Hypothalamus (tissue), 51 donors: ENCODE data around the gene MTX1.

Source experiments
- DNase-seq, 51 donors: peaks; one replicate each; lab custom pipeline; 2025; lab: John Stamatoyannopoulos, UW

The MTX1 gene

DNA sequence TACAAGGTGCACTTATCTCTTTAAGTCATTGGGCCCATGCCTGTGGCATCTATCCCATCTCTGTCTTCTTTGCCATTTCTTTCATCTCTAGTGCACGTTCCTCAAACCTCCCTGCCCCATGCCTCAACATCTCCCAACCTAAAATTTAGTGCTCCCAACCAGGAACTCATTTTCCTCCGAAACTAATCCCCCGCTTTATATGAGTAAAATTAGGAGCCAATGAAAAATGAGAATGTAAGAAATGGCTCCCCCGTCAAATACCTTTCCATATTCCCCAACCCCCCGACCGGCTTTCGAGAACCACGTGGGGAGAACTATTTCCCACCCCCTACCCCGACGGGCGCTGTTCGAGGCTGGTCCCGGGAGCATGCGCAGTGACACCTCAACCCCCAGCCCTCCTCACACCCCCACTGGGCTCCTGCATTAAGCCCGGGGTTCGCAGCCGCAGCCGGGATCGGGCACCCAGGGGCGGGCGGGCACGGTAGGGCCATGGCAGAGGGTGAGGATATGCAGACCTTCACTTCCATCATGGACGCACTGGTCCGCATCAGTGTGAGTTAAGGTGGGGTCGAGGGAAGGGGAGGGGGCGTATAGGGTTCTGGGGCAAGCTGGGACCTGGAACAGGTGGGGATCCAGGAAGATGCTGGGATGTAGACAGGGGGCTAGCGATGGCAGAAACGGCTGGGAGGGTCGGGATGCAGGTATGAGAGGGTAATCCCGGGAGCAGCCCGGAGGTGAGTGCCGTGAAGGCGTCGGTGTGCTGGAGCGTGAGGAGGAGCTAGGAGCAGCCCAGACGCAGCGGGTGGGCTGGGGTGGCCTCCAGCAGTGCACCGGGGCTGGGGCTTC, 34.8 kb upstream of the MTX1 start, which contains the start of gene TRIM46:
Gene TRIM46 (plus strand): TSS at position 372 of the 846 bp plus-strand sequence. CDS start 118 bp downstream, at position 490.
- DNase-seq, result peak in 34 of 51 donors; percentile 18 to 89 (median 49)

DNA sequence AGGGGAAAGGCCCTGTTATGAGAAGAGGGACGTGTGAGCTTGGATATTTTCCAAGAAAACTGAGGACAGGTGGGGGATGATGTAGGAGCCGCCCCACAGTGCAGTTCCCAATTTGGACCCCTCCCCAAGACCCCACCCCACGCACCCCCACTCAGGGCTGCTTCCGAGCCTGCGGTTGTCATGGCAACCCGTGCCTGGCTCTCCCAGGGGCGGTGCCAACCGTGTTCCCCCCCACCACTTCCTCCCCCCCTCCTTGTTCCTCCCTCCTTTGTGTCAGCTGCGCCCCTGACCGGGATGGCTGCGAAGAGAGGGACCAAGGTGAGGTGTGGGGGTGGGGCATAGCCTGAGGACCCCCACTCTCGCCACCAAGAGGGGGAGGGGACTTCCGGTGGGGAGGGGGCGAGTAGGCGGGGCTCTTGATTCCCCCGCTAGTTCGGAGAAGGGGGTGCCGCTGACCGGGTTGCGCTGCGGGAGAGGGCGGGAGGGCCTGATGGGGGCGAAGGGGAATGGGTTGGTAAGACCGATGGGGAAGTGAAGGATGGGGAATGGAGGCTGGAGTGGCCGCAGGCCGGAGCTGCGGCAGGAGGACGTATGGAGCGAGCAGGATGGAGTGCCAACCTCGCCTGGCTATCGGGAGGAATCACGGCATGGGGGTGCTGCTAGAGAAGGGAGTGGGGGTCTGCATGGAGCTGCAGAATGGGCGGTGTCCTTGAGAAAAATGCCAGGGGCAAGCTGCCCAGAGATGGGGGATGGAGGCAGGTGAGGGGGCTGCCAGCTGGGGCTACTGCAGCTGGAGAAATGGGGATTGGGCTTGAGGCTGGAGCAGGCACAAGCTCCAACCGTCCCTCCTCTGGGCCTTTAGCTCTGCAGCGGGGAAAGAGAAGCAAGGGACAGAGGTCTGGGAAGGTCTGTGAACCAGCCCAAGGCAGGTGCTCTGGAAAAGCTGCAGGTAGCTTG, 33.9 kb upstream of the MTX1 start:
- peak in 19 of 51 donors; percentile 26 to 77 (median 51) for DNase-seq

- no peak for DNase-seq
These were observed 33.1 kb upstream of the MTX1 start for GRCh38 chr1:155175281-155175926.

DNA sequence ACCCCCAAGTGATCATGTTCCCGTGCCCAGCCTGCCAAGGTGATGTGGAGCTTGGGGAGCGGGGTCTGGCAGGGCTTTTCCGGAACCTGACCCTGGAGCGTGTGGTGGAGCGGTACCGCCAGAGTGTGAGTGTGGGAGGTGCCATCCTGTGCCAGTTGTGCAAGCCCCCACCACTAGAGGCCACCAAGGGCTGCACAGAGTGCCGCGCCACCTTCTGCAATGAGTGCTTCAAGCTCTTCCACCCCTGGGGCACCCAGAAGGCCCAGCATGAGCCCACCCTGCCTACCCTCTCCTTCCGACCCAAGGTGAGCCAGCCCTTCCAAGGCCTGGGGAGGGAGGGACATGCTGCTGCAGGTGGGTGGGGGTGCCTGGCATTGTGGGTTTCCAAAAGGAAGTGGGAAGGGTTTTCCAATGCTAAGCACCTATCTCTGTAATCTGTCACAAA, 32.5 kb upstream of the MTX1 start:
- peak in 2 of 51 donors; percentile 14 to 25 for DNase-seq

- DNase-seq, result peak in 45 of 51 donors; percentile 25 to 88 (median 68)
These were observed 31.9 kb upstream of the MTX1 start for GRCh38 chr1:155176544-155177071.

GRCh38 chr1:155177192-155177917, 31.1 kb upstream of the MTX1 start:
- DNase-seq, result no peak

DNA sequence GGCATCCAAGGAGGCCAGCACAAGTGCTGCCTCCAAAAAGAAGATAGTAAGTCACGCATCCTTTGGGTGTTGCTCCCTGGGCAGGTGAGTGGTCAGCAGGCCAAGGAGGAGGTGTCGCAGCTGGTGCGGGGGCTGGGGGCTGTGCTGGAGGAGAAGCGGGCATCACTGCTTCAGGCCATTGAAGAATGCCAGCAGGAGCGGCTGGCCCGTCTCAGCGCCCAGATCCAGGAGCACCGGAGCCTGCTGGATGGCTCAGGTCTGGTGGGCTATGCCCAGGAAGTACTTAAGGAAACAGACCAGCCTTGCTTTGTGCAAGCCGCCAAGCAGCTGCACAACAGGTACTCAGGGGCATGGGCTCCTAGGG, 30.6 kb upstream of the MTX1 start:
- DNase-seq, result no peak

GRCh38 chr1:155178441-155179111, 29.9 kb upstream of the MTX1 start:
- no peak for DNase-seq

GRCh38 chr1:155179112-155180031, 29.1 kb upstream of the MTX1 start:
- no peak for DNase-seq

DNA sequence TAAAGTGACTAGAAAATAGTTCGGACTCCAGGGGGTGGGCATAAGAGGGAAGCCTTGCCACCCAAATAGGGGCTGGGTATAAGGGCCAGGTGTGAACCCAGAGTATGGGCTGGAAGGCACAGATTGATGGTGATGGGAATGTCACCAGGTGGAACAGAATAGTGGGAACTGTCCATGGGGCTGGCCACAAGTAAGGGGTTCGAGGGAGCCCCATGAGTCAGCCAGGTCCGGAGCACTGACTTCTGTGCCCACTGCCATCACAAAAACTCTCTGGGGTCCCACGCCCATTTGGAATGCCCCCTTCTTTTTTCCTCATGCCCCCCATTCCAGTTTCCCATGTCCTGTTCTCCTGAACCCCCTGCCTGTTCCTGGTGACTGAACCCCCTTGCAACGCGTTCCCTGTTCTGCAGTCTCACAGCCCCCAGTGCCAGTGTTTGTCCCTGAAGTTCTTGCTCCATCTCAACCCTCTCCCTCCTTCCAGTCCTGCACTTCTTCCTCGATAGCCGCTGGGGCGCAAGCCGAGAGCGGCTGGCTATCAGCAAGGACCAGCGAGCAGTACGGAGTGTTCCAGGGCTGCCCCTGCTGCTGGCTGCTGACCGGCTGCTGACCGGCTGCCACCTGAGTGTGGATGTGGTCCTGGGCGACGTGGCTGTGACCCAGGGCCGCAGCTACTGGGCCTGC, 27.0 kb upstream of the MTX1 start:
- no peak for DNase-seq

DNA sequence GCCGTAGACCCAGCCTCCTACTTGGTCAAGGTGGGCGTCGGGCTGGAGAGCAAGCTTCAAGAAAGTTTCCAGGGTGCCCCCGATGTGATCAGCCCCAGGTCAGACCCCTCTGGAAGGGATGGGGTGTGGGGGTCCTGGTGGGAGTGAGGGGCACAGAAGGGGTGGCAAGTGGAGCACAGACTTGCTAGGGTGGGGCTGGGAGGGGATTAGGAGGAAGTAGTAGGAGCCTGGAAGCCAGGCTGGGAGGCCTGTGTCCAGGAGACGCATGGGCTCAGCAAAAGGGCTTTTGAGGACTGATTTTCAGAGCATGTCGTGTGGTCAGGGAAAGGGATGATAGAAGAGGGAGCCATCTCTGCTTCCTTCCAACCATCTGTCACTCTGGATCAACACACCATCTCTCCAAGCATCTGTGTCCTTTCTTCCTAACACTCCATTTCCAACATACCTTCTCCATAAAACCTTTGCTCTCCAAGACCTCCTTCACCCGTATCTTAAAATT, 26.4 kb upstream of the MTX1 start:
- DNase-seq, result no peak

GRCh38 chr1:155183775-155184221, 24.7 kb upstream of the MTX1 start:
- no peak for DNase-seq

DNA sequence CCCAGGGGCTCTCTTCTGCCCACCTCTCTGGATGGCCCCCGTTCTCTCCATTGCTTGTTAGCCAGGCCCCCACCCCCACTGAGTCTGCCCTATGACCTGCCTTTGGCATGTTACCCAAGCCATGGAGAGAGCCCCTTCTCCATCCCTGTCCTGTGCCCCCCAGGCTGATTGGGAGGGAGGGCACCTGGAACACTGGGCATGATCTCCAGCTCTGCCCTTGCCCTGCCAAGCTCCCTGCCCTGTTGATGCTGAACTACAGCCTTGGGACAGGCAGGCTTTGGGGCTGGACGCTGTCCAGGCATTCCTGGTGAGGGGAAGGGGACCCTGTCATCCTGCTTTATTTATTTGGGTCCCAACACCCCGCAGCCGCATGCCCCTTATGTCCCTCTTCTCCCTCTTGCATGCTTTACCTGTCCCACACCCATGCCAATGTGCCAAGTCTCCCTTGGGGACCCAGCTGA, 24.1 kb upstream of the MTX1 start:
- DNase-seq, result no peak

DNA sequence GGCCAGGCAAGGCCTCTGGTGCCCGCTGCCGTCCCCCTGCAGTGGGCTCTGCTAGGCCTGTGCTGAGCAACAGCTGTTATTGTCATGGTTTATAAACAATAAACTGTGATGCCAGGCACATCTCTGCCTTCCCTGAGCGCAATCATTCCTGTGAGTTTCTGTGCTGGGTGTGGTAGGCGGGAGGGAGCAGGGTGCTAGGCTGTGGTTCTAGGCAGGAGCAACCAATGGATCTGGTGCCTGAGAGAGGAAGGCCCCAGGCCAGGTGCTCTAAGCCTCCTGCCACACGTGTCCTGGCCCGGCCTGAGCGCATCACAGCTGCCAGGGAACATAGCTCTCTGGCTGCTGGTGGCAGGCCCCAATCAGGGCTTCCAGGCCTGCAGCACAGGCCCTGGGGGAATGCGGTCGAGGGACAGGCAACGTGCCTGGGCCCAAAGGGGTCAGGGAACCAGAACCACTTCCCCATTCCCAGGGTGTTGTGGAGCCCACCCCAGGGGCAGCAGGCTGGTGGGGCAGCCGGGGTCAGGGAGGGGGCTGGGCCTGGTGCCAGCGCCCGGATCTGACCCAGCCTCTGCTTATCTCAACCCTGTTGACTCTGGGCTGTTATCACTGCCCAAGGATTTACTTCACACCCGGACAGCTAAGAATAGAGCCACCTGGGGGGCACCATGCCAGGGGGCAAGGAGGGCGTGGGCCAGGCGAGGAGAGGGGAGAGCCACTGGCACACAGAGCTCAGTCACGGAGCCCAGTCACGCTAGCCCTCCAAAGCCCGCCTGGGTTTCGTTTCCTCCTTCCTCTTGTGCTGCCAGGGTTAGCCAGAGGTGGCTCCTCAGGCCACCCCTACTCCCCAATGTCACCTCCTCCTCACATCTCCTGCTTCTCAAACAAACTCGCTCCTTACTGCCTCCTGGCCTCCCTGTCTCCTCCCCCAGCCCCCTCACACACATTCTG, 23.4 kb upstream of the MTX1 start:
- no peak for DNase-seq

DNA sequence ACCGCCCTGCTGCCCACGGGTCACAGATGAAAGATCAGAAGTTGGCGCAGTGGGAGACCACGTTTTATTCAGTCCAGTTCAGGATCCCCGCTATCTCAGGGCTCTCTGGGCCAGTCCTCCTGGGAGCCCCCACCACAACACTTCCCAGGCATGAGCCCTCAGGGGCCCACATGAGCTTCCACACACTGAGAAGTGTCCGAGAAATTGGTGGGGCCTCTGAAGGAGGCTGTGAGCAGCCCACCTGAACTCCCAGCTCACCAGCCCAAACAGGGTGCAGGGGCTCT, 22.8 kb upstream of the MTX1 start:
- DNase-seq, result no peak

GRCh38 chr1:155186067-155186793, 22.3 kb upstream of the MTX1 start:
- no peak for DNase-seq
